Tibial artery (tissue), 4 donors: ENCODE data around the gene RFC1.

ENCODE experiments used
- DNase-seq, 2 donors: peaks; one replicate each; pipeline ENCODE4 v3.0.0-alpha.2; 2019
- H3K27ac ChIP-seq, 2 donors: fragments of 200-600 bp; sonication (generic) in 1 of 2; 1 replicate in 1 of 2; 2 replicates in 1 of 2; pipeline ENCODE4 v1.5.1; 2018 to 2019; ENCODE audit warnings: mild to moderate bottlenecking in 1 of 2
- H3K27me3 ChIP-seq, 2 donors: fragments of 200-600 bp; sonication (generic) in 1 of 2; one replicate each; pipeline versions ENCODE4 v1.5.1 to v1.6.0; 2016 to 2019
- H3K36me3 ChIP-seq, 3 donors: fragments of 200-600 bp; sonication (generic) in 2 of 3; one replicate each; pipeline ENCODE4 v1.5.1; 2016 to 2019; ENCODE audit warnings: mild to moderate bottlenecking in 2 of 3
- H3K4me1 ChIP-seq, 4 donors: fragments of 200-600 bp; sonication (generic) in 2 of 4; 1 replicate in 3 of 4; 2 replicates in 1 of 4; pipeline ENCODE4 v1.5.1; 2016 to 2019
- H3K4me3 ChIP-seq, 2 donors: fragments of 200-600 bp; sonication (generic) in 1 of 2; 1 replicate in 1 of 2; 2 replicates in 1 of 2; pipeline ENCODE4 v1.5.1; 2018 to 2019; ENCODE audit warnings: mild to moderate bottlenecking in 2 of 2
- H3K9me3 ChIP-seq, 3 donors: fragments of 200-600 bp; sonication (generic) in 1 of 3; one replicate each; pipeline ENCODE4 v1.5.1; 2016 to 2019
- intact Hi-C: fragments of 100-400 bp; cut with DNase I; formaldehyde crosslinking; loops from one replicate; pipeline ENCODE4 v1.15.0; 2023; ENCODE audit warnings: low total_unique reads
- TF ChIP-seq, protein P1 (sequence below), 2 experiments: fragments of 200-600 bp in 1 of 2; fragments of 450-650 bp in 1 of 2; IDR thresholded peaks; one replicate each; pipeline ENCODE4 v1.5.1; 2017 to 2019; ENCODE audit warnings: antibody characterized with exemption in 2 of 2, mild to moderate bottlenecking in 1 of 2, moderate library complexity in 1 of 2

RFC1 gene

GRCh38 chr4:39339968-39340367 lies 26.2 kb downstream of the RFC1 start:
- TF ChIP-seq, protein P1, sequence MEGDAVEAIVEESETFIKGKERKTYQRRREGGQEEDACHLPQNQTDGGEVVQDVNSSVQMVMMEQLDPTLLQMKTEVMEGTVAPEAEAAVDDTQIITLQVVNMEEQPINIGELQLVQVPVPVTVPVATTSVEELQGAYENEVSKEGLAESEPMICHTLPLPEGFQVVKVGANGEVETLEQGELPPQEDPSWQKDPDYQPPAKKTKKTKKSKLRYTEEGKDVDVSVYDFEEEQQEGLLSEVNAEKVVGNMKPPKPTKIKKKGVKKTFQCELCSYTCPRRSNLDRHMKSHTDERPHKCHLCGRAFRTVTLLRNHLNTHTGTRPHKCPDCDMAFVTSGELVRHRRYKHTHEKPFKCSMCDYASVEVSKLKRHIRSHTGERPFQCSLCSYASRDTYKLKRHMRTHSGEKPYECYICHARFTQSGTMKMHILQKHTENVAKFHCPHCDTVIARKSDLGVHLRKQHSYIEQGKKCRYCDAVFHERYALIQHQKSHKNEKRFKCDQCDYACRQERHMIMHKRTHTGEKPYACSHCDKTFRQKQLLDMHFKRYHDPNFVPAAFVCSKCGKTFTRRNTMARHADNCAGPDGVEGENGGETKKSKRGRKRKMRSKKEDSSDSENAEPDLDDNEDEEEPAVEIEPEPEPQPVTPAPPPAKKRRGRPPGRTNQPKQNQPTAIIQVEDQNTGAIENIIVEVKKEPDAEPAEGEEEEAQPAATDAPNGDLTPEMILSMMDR (IDR thresholded peaks at IDR 0.05): no peak
- Histone ChIP-seq H3K36me3 (peaks cover 7 to 27% (median 23%) of the 10 kb centered on the region in 3 donors), H3K27me3 (no peaks in the 10 kb centered on the region), H3K9me3 (no peaks in the 10 kb centered on the region), H3K4me1 (no peaks in the 10 kb centered on the region), H3K4me3 (no peak overlapping the region), H3K27ac (no peak overlapping the region)
- intact Hi-C loops: no loop called here
- DNase-seq: no peak

GRCh38 chr4:39337841-39338240 lies 28.3 kb downstream of the RFC1 start:
- no peak overlapping the region for H3K4me3 ChIP-seq
- TF ChIP-seq, protein P1 (IDR thresholded peaks at IDR 0.05): no peak
- H3K4me1 ChIP-seq: no peaks in the 10 kb centered on the region
- peaks cover 0 to 16% (median 11%) of the 10 kb centered on the region in 3 donors for H3K36me3 ChIP-seq
- no peak overlapping the region for H3K27ac ChIP-seq
- intact Hi-C loops: no loop called here
- H3K9me3 ChIP-seq: no peaks in the 10 kb centered on the region
- DNase-seq: no peak
- no peaks in the 10 kb centered on the region for H3K27me3 ChIP-seq

DNA sequence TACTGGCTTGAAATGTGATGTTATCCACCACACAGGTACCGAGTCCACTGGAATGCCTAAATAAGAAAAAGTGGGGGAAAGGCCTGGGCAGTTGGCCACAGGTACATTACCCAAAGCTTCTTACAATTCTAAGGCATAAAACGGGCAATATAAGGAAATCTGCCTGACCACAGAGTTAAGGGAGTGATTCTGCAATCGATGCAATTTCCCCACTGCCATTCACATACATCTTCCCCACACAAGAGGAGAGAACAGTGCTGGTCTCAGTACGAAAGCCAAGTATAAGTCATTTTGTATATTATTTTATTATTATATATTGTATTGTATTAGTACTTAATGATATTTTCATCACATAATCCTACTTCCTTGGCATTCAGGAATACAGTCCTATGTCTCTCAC lies 30.6 kb downstream of the RFC1 start:
- H3K4me1 ChIP-seq: no peaks in the 10 kb centered on the region
- intact Hi-C loops: no loop called here
- H3K36me3 ChIP-seq: no peaks in the 10 kb centered on the region
- H3K27me3 ChIP-seq: no peaks in the 10 kb centered on the region
- H3K27ac ChIP-seq: no peak overlapping the region
- DNase-seq: no peak
- TF ChIP-seq, protein P1 (IDR thresholded peaks at IDR 0.05): no peak
- H3K4me3 ChIP-seq: no peak overlapping the region
- no peaks in the 10 kb centered on the region for H3K9me3 ChIP-seq

GRCh38 chr4:39331191-39331590 lies 35.0 kb downstream of the RFC1 start:
- Histone ChIP-seq H3K36me3 (peaks cover 2 to 9% (median 5%) of the 10 kb centered on the region in 3 donors), H3K9me3 (no peaks in the 10 kb centered on the region), H3K27me3 (no peaks in the 10 kb centered on the region), H3K4me3 (no peak overlapping the region), H3K4me1 (no peaks in the 10 kb centered on the region), H3K27ac (no peak overlapping the region)
- intact Hi-C loops: no loop called here
- DNase-seq: no peak
- TF ChIP-seq, protein P1 (IDR thresholded peaks at IDR 0.05): no peak

GRCh38 chr4:39330353-39330752 lies 35.8 kb downstream of the RFC1 start:
- TF ChIP-seq, protein P1 (IDR thresholded peaks at IDR 0.05): no peak
- intact Hi-C loops: no loop called here
- DNase-seq: no peak
- peaks cover 5 to 12% (median 10%) of the 10 kb centered on the region in 3 donors for H3K36me3 ChIP-seq
- no peaks in the 10 kb centered on the region for H3K9me3 ChIP-seq
- no peaks in the 10 kb centered on the region for H3K4me1 ChIP-seq
- no peak overlapping the region for H3K4me3 ChIP-seq
- no peak overlapping the region for H3K27ac ChIP-seq
- H3K27me3 ChIP-seq: no peaks in the 10 kb centered on the region

DNA sequence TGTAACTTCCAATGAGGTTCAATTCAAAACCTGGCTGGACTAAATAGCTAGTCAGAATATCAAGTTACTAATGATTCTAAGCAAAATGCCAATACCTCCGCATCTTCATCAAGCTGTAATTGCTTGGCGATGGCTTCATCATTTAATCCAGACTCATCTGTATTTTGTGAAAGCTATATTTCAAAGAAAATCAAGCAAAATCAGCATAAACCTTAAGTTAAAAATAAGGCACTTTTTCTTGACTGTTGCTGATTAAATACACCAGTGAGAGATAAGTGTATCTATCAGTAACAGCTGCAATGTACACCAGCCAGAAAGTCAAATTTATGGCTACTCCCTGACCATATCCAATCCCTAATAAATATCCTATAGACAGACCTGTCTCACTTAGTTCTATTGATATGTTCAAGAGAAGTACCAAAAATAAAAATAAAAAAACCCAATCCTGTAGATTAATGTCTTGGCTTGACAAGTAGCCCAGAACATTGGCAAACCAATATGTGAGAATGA lies 39.6 kb downstream of the RFC1 start:
- Histone ChIP-seq H3K9me3 (no peaks in the 10 kb centered on the region), H3K27me3 (no peaks in the 10 kb centered on the region), H3K27ac (no peak overlapping the region), H3K4me1 (no peaks in the 10 kb centered on the region), H3K36me3 (peaks cover 12 to 32% (median 23%) of the 10 kb centered on the region in 3 donors), H3K4me3 (no peak overlapping the region)
- intact Hi-C loops: no loop called here
- no peak for DNase-seq
- TF ChIP-seq, protein P1 (IDR thresholded peaks at IDR 0.05): no peak
